ENCODE data around the gene IGFL2.

GRCh38 chr19:46141421-46141820 is 6.6 kb upstream of the IGFL2 start:
- no peak for TF ChIP-seq CTCF (IDR thresholded peaks at IDR 0.05)
- no peak for TF ChIP-seq ZFX (IDR thresholded peaks at IDR 0.05; ENCODE audit: borderline replicate concordance)

Data from 22Rv1 (cell line).